NCI-H128 (cell line): Measurements from ENCODE around the gene ULK3.
"Not testable (repeated sequence)": the region's sequence is repeated elsewhere in the genome, so short reads cannot be mapped to it uniquely, and the experiment has no call there.

ENCODE experiments used
- DNase-seq: peaks from one replicate; lab custom pipeline; 2025; ENCODE audit not compliant: unreplicated experiment; lab: John Stamatoyannopoulos, UW

ULK3 gene, protein sequence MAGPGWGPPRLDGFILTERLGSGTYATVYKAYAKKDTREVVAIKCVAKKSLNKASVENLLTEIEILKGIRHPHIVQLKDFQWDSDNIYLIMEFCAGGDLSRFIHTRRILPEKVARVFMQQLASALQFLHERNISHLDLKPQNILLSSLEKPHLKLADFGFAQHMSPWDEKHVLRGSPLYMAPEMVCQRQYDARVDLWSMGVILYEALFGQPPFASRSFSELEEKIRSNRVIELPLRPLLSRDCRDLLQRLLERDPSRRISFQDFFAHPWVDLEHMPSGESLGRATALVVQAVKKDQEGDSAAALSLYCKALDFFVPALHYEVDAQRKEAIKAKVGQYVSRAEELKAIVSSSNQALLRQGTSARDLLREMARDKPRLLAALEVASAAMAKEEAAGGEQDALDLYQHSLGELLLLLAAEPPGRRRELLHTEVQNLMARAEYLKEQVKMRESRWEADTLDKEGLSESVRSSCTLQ

DNA sequence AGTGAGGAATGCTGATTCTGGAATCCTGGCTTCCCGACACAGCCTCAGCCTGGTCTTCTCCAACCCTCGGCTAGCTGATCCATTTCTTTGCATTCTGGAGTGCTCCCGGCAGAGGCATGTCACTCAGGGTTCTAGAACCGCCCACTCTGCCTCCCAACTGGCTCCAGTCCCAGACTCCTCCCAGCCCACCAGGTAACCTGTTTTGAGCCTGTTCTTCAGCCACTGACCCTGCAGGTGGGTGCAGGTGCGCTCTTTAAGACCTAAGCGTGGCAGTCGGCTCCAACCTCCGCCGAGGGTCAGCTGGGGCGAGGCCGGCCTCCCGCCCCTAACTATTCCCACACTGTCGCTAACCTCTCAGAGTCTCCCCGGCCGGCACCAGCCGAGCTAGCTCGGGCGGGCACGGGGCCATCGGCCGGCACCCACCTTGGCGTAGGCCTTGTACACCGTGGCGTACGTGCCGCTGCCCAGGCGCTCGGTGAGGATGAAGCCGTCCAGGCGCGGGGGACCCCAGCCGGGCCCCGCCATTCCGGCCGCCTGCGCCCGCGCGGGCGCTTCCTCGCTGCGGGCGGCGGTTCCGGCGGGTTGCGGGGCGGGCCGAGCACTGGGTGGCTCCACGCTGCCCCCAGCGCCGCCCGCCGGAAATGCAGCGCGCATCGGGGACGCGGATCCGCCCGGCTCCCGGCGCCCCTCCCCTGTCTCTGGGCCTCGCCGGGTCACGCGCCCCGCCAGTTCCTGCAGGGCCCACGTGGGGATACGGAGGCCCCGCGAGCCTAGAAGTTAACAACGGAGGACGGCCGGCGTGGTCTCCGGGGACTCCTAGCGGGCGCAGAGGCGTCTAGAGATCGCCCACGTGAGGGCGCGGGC, at the start of gene ULK3:
Gene ULK3, minus strand, starts transcription at position 576 of the 864 bp plus-strand sequence. Its CDS starts 51 bp downstream, at position 525.
- DNase-seq: peak; percentile 65

DNA sequence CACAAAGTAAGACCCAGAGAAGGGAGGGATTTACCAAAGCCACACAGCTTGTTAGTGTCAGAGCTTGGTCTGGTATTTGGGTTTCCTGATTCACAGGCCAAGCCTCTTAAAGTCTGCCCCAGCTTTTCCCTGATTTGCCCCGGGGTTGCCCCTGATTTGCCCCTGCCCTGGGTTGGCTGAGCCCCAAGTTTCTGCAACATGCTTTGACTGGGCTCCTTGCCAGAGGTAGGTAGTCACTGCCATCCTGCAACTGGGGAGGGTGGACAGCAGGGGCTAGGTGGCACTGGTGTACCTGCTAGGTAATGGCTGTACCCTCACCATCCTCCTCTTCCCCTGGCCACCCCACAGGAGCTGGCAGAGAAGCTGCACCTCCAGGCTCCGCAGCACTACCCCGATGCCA, 49.4 kb upstream of the ULK3 start:
- no peak for DNase-seq

DNA sequence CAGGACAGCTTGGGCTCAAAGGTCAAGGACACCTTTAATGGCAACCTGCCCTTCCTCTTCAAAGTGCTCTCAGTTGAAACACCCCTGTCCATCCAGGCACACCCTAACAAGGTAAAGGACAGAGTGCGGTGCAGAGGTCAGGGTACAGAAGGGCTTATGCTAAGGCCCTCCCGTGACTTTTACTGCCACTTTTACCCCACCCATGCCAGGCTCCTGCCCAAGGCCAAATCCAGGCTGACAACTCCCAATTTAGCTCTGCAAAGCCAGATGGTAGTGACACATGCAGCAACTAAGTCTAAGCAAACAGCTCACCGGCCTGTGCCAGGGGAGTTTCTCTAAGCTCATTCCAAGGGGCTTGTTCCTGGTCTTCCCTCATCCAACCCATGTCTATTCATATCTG, 48.5 kb upstream of the ULK3 start:
- DNase-seq: no peak

DNA sequence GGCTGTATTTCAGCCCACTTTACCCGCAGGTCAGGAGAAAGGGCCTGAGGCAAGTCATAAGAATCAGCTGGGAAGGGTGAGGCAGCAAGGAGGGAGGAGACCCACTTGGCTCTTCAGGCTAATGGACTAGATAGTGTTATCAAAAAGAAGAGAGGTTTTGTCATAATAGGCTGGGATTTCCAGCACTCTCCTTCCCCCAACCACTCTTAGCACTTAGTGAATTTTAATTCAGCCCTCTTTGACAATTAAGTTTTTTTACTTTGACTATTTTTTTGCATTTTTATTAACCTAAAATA, 47.7 kb upstream of the ULK3 start:
- no peak for DNase-seq

DNA sequence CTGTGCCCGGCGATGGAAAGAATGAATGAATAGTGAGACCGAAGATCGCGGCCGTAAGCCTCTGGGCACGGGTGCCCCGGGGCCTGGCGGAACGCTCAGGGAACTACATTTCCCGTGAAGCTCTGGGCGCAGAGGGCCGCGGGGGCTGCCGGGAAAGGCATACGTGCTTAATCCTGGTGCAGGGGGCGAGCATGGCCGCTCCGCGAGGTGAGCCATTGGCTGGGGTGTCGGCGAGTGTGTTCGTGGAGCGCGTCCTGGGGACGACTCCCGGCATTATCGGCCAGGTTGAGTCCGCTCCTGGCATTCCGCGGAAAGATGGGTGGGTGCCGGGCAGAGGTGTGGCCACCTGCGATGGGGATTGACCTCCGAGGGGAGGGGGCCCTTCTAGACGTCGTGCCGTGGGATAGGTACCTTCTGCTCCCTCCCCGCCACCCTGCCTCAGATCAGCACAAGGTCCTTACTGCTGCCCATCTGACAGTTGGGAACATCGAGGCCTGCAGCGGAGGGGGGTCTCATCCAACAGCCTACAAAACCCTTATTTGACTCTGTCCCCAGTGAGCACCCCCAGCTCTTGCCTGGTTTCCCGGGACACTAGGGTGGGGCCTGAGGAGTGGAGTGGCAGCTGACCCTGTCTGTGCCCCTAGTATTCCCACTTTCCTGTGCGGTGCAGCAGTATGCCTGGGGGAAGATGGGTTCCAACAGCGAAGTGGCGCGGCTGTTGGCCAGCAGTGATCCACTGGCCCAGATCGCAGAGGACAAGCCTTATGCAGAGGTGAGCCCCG, 47.1 kb upstream of the ULK3 start, which contains the start of gene MPI:
Gene MPI, plus strand, starts transcription at position 160 of the 782 bp plus-strand sequence. Its CDS starts 32 bp downstream, at position 192.
- DNase-seq: peak; percentile 59

DNA sequence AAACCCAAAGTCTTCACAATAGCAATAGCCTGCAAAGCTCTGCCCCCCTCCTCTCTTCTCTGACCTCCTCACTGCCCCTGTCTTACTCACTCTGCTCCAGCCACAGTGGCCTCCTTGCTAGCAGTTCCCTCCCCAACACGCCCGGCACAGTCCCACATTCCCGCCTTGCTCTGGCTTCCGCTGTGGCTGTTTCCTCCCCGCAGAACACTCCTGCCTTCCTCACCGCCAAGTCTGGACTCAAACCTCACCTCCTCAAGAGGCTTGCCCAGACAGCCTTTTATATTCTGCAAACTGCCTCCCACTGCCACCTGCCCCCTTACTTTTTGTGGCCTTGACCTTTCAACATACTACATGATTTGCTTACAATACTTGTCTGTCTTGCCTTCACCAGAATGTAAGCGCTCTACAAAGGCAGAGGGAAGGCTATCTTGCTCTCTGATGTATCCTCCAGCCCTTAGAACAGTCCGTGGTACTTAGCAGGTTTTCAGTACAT, 46.5 kb upstream of the ULK3 start:
- DNase-seq: no peak

DNA sequence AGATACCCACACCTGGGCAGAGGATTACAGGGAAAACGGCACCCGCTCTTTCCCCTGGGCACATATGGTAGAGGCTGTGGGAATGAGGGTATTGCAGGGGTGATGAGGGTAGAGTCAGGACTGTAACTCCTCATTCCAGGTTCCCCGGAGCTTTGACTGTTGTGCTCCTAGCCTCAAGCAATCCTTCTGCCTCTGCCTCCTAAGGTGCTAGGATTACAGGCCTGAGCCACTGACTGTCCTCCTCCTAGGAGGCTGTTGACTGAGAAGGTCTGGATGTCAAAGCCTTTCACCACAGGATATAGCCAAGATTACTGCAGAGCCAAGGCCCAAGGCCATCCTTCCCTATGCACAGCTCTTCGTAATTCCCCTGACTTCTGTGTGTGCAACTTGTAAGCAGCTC, 45.8 kb upstream of the ULK3 start:
- DNase-seq: no peak

DNA sequence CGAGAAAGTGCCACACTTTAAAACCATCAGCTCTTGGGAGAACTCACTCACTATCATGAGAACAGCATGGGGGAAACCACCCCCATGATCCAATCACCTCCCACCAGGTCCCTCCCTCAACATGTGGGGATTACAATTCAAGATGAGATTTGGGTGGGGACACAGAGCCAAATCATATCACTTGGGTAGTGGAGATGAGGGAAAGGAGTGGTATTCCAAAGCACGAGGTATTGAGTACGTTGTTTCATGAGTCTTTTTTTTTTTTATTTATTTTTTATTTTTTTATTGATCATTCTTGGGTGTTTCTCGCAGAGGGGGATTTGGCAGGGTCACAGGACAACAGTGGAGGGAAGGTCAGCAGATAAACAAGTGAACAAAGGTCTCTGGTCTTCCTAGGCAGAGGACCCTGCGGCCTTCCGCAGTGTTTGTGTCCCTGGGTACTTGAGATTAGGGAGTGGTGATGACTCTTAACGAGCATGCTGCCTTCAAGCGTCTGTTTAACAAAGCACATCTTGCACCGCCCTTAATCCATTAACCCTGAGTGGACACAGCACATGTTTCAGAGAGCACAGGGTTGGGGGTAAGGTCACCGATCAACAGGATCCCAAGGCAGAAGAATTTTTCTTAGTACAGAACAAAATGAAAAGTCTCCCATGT, 44.7 kb upstream of the ULK3 start:
- DNase-seq: not testable (repeated sequence)

DNA sequence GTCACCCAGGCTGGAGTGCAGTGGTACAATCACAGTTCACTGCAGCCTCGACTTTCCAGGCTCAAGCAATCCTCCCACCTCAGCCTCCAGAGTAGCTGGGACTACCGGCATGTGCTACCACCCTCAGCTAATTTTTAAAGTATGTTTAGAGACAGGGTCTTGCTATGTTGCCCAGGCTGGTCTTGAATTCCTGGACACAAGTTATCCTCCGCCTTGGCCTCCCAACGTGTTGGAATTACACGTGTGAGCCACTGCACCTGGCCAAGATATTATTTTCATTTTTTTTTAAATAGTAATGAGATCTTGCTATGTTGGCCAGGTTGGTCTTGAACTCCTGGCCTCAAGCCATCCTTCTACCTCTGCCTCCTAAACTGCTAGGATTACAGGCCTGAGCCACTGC, 42.5 kb upstream of the ULK3 start:
- DNase-seq: no peak

DNA sequence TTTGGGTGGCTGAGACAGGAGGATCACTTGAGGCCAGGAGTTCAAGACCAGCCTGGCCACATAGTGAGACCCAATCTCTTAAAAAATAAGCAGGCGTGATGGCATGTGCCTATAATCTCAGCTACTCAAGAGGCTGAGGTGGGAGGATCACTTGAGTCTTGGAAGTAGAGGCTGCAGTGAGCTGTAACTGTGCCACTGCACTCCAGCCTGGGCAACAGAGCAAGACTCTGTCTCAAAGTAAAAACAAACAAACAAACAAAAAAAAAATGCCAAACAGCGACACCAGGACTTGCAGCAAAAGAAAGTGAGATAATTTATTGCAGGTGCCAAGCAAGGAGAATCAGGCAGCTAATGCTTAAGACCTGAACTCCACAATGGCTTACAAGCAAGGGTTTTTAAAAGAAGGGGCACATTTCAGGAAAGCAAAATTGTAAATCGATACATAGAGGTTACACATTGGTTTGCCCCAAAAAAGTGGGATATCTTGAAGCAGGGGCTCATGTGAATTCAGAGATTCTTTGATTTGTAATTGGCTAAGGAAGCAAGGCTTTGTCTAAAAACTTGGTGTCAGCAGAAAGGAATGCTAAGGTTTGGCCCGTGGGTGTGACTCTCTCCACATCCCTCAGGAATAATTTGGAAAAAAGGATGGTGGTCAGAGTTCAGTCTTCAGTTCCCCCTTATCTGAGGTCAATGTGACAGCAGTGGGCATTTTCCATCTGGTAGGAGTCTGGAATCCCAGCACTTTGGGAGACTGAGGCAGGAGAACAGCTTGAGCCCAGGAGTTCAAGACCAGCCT, 41.7 kb upstream of the ULK3 start:
- no peak for DNase-seq

DNA sequence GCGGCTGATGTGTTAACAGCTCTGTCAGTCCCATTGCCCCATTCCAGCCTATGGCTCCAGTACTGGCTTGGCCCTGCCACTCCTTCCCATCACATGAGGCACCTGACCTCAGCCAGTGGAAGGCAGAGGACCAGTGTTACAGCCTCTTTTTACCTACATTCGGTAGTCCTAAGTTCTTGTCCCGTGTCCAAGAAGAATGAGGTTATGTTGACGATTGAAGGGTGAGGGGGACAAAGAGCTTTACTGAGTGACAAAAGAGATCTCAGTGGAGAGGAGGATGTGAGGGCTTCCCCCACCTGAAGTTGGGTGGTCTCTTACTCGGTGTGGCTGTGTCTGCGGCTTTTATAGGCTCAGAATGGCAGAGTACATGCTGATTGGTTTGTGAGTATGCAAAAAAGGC, 39.6 kb upstream of the ULK3 start:
- DNase-seq: no peak

DNA sequence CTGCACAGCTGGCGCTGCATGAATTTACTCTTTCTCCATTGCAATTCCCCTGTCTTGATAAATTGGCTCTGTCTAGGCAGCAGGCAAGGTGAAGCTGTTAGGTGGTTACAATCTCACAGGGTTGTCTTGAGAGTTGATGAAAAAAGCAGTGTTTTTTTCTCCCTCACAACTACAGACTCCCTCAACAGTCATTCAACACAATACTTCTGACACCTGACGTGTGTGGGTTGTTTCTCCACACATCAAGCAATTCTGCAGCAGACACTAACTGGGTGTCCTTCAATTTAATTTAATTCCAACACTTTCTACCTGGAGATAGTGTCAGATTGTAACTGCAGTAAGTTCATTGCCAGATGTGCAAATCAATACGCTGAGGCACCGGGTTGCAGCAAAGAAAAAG, 35.3 kb upstream of the ULK3 start:
- DNase-seq: no peak

DNA sequence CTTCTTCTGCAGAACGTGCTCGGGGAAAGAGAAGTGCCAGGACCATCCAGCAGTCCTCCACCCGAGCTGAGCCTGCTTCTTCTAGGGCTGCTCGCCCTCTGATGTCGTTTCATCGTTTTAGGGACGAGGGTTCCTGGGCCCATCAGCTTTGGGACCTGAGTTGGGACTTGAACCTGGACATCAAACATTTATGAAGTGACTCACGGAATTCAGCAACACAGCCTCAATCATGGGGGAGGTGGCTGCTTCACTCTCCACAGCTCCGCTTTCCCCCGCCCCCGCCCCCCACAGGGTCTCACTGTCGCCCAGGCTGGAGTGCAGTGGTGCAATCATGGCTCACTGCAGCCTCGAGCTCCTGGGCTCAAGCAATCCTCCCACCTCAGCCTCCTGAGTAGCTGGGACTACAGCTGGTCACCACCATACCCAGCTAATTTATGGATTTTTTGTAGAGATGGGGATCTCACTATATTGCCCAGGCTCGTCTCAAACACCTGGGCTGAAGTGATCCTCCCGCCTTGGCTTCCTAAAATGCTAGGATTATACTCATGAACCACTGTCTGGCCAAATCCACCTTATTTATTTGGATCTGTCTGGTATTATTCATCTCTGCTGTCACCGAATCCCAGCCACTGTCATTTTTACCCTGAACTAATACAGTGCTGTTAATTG, 30.9 kb upstream of the ULK3 start:
- DNase-seq: no peak

DNA sequence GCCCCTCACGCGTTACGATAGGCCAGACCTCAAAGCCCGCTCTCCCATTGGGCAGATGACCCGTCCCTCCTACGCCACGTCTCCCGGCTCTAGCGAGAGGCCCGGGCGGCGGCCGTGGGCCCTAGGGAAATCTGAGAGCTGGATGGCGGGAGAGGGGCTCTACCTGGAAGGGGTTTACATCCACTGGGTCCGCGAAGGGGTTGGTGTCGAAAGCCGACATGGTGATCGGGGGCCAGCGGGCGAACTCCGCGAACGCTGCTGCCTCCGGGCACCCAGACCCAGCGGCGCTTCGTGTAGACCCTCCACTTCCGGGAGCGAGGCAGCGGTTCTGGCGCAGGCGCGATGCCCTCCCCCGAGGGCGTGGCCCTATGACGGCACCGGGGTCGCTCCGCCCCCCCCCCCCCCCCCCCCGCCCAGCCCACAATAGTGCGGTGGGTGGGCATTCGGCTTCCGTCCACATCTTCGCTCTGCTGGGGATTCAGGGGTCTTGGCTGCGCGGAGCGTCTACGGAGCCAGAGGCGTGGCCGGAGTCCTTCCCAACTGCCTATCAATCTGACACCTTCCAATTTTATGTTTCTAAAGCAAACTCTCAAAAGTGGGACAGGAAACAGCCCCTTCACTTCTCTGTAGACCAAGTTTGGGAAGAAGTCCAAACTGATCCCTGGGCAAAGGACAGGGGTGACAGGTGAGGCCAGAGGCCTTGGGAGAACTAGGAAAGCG, 30.2 kb upstream of the ULK3 start, which contains the start of gene SCAMP2:
Gene SCAMP2, minus strand, starts transcription at position 330 of the 720 bp plus-strand sequence. Its CDS starts 110 bp downstream, at position 220.
- DNase-seq: peak; percentile 83

DNA sequence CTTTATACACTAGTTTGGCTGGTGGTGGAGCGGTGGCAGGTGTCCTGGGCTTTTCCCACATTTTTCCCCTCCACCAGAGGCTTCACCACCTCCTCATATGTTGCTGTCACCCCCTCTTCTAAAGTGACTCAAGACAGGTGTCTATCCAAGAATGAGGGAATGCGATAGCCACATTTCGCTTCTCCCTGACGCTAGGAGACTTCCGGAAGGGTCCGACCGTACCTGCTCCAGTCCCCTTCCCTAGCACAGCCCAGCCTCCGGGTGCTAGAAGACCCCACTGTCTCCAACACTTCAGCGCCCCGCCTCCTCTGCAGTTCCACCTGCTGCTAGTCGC, 29.7 kb upstream of the ULK3 start:
- DNase-seq: no peak

DNA sequence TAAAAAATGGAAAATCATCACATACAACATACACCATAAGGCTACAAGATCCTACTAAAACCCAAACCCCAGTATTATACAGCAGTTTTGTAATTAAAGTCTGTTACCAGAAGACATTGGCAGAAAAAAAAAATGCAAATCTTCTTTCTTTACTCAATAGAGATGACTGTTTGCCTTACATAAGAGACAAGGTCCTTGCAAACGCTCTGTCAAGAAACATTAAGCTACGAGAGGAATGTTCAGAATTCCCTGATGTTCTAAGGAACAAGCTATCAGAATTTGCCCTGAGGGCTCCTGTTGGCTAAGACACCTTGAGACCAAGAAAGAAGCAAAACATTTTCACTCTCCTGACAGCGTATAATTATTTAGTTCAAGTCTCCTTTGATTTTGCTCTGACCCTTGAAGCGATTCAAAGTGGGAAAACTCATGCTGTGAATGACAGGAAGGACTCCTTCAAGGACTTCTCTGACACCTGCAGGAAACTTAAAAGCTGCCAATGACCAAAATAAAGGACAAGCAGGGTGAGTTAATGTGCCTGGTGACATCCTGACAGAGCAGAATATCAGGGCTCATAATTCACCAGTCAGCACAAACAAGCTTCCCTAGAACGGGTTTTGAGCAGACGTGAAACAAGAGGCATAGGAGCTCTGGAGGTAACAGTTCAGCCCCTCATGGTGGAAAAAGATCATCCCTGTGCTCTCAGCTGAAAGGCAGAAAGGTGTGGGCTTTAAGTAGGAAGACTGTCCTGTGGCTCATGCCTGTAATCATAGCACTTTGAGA, 27.7 kb upstream of the ULK3 start:
- DNase-seq: no peak

DNA sequence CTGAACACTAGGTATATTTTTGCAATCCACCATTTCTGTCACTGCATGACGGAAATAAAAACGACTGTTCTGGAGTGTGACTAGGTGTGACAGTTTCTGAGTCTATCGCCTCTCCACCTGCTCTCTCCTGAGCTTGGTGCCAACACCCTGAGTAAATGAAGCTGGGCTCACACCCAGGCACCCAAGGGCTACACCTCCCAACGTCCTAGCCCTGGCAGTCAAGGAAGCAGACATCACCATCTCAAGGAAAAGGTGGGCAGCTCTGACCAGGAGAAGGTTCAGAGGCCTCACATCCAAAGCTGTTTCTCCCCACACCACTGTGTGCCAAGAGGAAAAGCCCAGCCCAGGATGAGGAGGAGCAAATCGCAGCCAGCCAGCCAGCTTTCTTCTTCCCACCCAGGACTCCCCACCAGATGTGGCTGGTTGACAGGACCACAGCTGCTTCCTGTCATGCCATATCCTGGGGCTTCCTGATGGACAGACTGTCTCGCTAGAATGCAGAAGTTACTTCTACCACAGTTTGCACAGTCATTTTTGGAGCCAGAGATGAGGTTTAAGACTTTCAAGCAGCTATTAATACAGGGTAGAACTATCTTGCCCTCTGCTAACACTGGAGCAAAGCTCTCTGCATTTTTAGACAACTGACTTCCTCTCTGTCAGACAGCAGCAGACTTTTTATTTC, 26.9 kb upstream of the ULK3 start:
- no peak for DNase-seq
